Keratinocyte (primary cell): ENCODE data around the gene LACTBL1. TPM values are rescaled to one million over a fixed set of nuclear protein-coding genes. Genes with fewer than 3 reads are reported as not detected.

Experiments used
- DNase-seq: peaks from one replicate; pipeline ENCODE4 v3.0.0-alpha.2; 2011; ENCODE audit warnings: low read depth, missing footprints, low spot score
- FAIRE-seq: peaks from 2 replicates; lab custom pipeline; 2011; peaks lifted over from hg19 to GRCh38; lab: Jason Lieb, UNC
- H2AFZ ChIP-seq: 2 replicates; pipeline ENCODE4 v1.6.0; 2012; ENCODE audit warnings: low read length, control low read depth, inconsistent platforms; ENCODE audit not compliant: control insufficient read depth
- H3K27ac ChIP-seq: 2 replicates; pipeline ENCODE4 v1.5.1; 2011; ENCODE audit warnings: low read length; ENCODE audit not compliant: control insufficient read depth, insufficient read depth
- H3K27me3 ChIP-seq: 3 replicates; pipeline ENCODE4 v1.6.0; 2011; ENCODE audit warnings: low read length; ENCODE audit not compliant: control insufficient read depth, insufficient read depth; ENCODE audit errors: extremely low read depth
- H3K36me3 ChIP-seq, 2 experiments: 2 replicates in 1 of 2; 3 replicates in 1 of 2; pipeline ENCODE4 v1.5.1; 2011; ENCODE audit warnings: low read length in 2 of 2, mild to moderate bottlenecking in 1 of 2; ENCODE audit not compliant: control insufficient read depth in 2 of 2, insufficient read depth in 2 of 2; ENCODE audit errors: extremely low read depth in 1 of 2
- H3K4me1 ChIP-seq: 3 replicates; pipeline ENCODE4 v1.5.1; 2011; ENCODE audit warnings: low read length; ENCODE audit not compliant: control insufficient read depth, insufficient read depth; ENCODE audit errors: extremely low read depth
- H3K4me2 ChIP-seq: 3 replicates; pipeline ENCODE4 v1.6.0; 2011; ENCODE audit warnings: low read depth, low read length; ENCODE audit not compliant: control insufficient read depth, insufficient read depth; ENCODE audit errors: extremely low read depth
- H3K4me3 ChIP-seq, 3 experiments: fragments of 200-600 bp in 1 of 3; sonication (generic) in 1 of 3; 2 replicates in 2 of 3; 3 replicates in 1 of 3; pipeline ENCODE4 v1.5.1; 2011 to 2016; ENCODE audit warnings: low read length in 3 of 3, mild to moderate bottlenecking in 3 of 3, control low read depth in 2 of 3, inconsistent platforms in 1 of 3, low read depth in 1 of 3, mixed read lengths in 1 of 3, mixed run types in 1 of 3, moderate library complexity in 1 of 3; ENCODE audit not compliant: control insufficient read depth in 2 of 3, insufficient read depth in 2 of 3; ENCODE audit errors: extremely low read depth in 1 of 3
- H3K79me2 ChIP-seq: 2 replicates; pipeline ENCODE4 v1.6.0; 2012; ENCODE audit warnings: low read length; ENCODE audit not compliant: control insufficient read depth, insufficient read depth
- H3K9ac ChIP-seq: 3 replicates; pipeline ENCODE4 v1.6.0; 2011; ENCODE audit warnings: low read length; ENCODE audit not compliant: control insufficient read depth, insufficient read depth; ENCODE audit errors: extremely low read depth
- H3K9me1 ChIP-seq: 3 replicates; pipeline ENCODE4 v1.6.0; 2011; ENCODE audit warnings: low read length; ENCODE audit not compliant: control insufficient read depth, insufficient read depth; ENCODE audit errors: extremely low read depth
- H3K9me3 ChIP-seq: 2 replicates; pipeline ENCODE4 v1.5.1; 2012; ENCODE audit warnings: low read depth, low read length; ENCODE audit not compliant: control insufficient read depth
- H4K20me1 ChIP-seq: 3 replicates; pipeline ENCODE4 v1.6.0; 2011; ENCODE audit warnings: low read length; ENCODE audit not compliant: control insufficient read depth, insufficient read depth; ENCODE audit errors: extremely low read depth
- CTCF ChIP-seq, 3 experiments: IDR thresholded peaks in 1 of 3; conservative IDR thresholded peaks in 1 of 3; optimal IDR thresholded peaks in 1 of 3; 2 replicates in 2 of 3; 3 replicates in 1 of 3; pipeline versions ENCODE3 to v1.5.1; 2011; ENCODE audit warnings: low read length in 3 of 3, mild to moderate bottlenecking in 3 of 3, moderate library complexity in 2 of 3, control low read depth in 1 of 3, inconsistent platforms in 1 of 3; ENCODE audit not compliant: insufficient read depth in 2 of 3; ENCODE audit errors: extremely low read depth in 1 of 3
- EZH2 ChIP-seq: IDR thresholded peaks from one replicate; pipeline ENCODE4 v1.6.1; 2012; ENCODE audit warnings: inconsistent platforms, mild to moderate bottlenecking, low read length, moderate library complexity
- dilution Hi-C: fragments of 300-500 bp; cut with MboI; formaldehyde crosslinking; loops from one replicate; pipeline ENCODE4 v1.7.0; 2020; ENCODE audit warnings: low sequenced_read_pairs; ENCODE audit not compliant: extremely low pct_ligation_motif_present
- polyA plus RNA-seq, 5 experiments: library from polyadenylated mRNA; depleted of rRNA in 3 of 5; stranded (reverse) in 3 of 5; stranded (forward) in 1 of 5; unstranded in 1 of 5; fragments of >200 nt; gene quantifications; 1 replicate in 1 of 5; 2 replicates in 3 of 5; 3 replicates in 1 of 5; pipeline versions ENCODE4 v1.2.1 to v1.2.3, GENCODE V29; 2011 to 2012; ENCODE audit warnings: missing spikeins in 2 of 5, low read depth in 1 of 5, low replicate concordance in 1 of 5

The LACTBL1 gene
- polyA plus RNA-seq, 1 donor (not counting 4 experiments of a cell fraction or from before 2014, with no cell fraction given), result not detected

- Histone ChIP-seq H3K9me3 (no peaks in the 10 kb centered on the region), H3K4me1 (no peaks in the 10 kb centered on the region), H3K9me1 (no peaks in the 10 kb centered on the region), H4K20me1 (no peaks in the 10 kb centered on the region), H3K9ac (no peak overlapping the region), H3K36me3 (no peaks in the 10 kb centered on the region), H3K4me2 (no peak overlapping the region), H3K27me3 (peaks cover 3% of the 10 kb centered on the region), H3K79me2 (no peaks in the 10 kb centered on the region), H2AFZ (no peak overlapping the region), H3K27ac (no peak overlapping the region), H3K4me3 (no peak overlapping the region)
- DNase-seq (no peak), FAIRE-seq (no peak)
- dilution Hi-C loops, result no loop called here
- TF ChIP-seq CTCF (optimal IDR thresholded peaks at IDR 0.05 in 1 of 3, IDR thresholded peaks at IDR 0.05 in 1 of 3, conservative IDR thresholded peaks at IDR 0.05 in 1 of 3; ENCODE audit: extremely low read depth in 1 of 3, insufficient read depth in 2 of 3, low read length in 3 of 3) (no peak), EZH2 (no peak)
Measured at GRCh38 chr1:22910286-22910685, 62.4 kb downstream of the LACTBL1 start.

GRCh38 chr1:22908880-22909426, 63.7 kb downstream of the LACTBL1 start:
- Histone ChIP-seq H3K4me2 (no peak overlapping the region), H3K9ac (no peak overlapping the region), H4K20me1 (no peaks in the 10 kb centered on the region), H3K36me3 (no peaks in the 10 kb centered on the region), H3K27me3 (peaks cover 3% of the 10 kb centered on the region), H3K79me2 (no peaks in the 10 kb centered on the region), H2AFZ (no peak overlapping the region), H3K27ac (no peak overlapping the region), H3K9me1 (no peaks in the 10 kb centered on the region), H3K4me3 (no peak overlapping the region), H3K9me3 (no peaks in the 10 kb centered on the region), H3K4me1 (no peaks in the 10 kb centered on the region)
- DNase-seq (no peak), FAIRE-seq (no peak)
- dilution Hi-C loops, result no loop called here
- no peak for TF ChIP-seq EZH2
- TF ChIP-seq CTCF (optimal IDR thresholded peaks at IDR 0.05 in 1 of 3, IDR thresholded peaks at IDR 0.05 in 1 of 3, conservative IDR thresholded peaks at IDR 0.05 in 1 of 3; ENCODE audit: extremely low read depth in 1 of 3, insufficient read depth in 2 of 3, low read length in 3 of 3), result no peak
